ENCODE data around the gene TIPARP.
"Not testable (repeated sequence)": the region's sequence is repeated elsewhere in the genome, so short reads cannot be mapped to it uniquely, and the experiment has no call there.

Gene TIPARP

DNA sequence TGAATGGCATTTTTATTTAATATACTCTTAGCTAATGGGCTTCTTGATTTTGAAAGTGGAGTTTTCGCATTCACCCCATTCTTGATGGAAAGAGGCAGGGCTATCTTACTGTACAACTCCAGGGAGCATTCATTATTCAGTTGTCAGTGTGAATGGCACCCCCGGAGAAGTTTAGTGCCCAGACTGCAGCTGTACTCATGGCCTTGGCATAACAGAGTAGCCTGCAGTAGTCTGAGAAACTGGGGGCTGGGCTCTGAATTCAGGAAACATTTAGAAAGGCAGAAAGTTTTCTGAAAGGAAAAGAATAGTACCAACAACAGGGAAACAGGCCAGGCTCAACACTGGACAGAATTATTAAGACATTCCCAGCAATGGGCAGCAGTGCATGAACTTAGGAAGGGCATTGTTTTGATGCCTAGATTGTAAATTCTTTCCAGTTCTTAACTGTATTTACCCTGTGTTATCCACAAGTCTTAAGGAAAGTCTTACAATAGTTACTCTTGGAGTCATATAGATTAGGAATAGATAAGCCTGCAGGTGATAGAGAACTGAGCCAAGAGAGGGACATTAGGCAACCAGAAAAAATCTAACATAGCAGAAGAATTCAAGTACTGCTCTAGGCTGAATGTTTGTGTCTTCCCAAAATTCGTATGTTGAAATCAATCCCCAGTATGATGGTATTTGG, 44.4 kb downstream of the TIPARP start:
- DNase-seq = no peak

DNA sequence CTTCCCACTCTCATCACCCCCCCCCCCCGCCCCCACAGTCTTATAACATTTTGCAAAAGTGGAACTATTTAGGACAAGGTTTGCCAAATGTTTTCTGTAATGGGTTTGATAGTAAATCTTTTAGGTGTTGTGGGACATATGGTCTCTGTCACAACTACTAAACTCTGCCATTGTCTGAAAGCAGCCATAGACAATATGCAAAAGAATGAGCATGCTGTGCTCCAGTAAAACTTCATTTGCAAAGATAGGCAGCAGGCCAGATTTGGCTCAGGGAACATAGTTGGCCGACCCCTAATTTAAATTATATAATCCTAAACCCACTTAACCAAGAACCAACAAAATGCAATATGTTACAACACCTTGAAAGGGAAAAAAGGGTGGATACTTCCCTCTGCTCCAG, 46.4 kb downstream of the TIPARP start:
- peak; percentile 34 for DNase-seq

DNA sequence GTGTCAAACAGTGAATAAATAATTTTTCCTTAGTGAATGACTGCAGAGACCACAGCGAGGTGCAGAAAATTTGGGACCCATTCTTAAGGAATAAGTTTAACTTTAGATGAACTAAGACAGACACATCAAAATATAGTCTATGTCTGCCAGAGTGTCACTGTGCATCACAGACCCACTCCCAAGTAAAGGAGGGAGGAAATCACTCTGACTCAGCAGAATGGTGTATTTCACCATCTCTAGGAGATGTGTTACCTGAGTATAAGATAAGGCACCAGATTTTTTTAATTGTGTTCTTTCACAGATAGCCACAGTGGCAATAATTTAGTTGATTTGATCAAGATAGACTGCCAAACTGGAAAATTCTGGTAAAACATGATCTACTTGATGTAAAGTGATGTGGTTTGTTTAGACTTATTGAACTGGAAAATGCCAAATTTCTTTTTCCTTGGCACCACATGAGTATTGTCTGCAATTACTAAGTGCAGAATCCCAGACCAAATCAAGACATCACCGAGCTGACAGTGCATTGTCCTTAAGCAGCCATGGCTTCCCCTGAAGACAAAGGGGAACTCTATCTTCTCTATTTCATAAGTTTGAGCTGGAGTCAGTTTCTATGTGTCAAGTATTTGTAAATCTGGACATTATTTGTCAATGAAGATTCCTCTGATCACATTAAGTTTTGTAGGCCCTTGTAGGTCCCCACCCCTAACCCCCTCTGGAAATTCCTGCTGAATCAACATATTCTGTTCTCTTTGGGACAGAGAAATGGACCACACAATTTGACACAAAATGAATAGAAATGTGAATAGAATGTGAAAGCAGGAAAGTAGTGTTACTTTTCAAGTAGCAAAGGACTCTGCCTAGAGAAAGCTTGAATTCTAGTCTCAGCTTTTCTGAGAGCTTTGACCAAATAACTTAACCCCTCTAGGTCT, 47.6 kb downstream of the TIPARP start:
- no peak for DNase-seq

DNA sequence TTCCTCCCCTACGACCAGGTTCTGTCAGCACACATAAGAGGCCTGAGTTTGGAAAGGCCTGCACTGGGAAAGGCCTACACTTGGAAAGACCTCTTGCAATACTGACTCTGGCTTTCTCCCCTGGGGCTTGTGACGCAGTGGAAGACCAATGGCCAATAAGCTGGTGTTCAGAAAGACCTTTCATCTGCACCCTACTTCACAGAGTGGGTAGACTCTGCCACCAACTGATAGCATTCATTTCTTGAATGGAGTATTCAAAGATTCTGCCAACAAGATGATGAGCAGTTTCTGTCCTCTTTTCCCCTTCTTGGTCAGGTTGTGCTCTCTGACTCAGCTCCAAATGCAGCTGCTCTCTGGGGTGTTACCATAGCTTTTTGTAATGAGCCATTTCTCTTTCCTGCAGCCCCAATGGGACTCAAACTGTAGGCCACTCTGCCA, 48.8 kb downstream of the TIPARP start:
- peak; percentile 4 for DNase-seq

DNA sequence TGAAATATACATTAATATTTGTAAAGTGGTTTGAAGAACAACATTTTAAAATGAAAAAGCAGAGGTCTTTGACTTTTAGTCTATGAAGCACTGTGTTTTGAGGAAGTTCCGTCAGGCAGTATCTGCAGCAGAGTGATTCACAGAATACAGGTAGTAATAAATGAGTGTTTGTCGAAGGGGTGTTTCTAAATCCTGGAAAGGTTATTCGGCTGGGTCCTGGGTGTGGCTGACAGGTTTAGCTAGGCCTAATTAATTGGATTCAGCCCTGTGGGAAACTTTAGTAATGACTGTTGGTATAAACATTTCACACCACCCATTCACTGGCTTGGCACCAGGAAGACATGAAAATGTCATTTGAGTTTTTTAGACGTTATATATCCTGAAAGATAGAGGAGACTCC, 51.3 kb downstream of the TIPARP start:
- DNase-seq = peak; percentile 91

DNA sequence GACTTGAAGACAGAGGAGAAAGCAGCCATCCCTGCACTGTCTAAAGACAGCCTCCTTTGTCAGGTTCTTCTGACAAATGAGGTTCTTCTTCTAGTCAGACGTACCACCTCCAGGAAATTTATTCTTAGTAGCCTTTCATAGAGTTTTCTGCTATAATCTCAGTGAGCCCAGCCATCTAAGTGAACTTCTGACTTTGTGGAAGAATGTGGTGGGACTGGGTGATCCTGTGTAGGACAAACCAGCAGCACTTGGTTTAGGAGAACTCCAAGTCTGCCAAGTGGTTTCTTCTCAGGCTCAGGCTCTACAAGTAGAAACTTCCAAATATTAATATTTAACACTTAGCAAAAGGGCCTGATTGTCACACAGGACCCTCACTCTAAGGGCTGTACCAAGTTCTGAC, 52.1 kb downstream of the TIPARP start:
- no peak for DNase-seq

DNA sequence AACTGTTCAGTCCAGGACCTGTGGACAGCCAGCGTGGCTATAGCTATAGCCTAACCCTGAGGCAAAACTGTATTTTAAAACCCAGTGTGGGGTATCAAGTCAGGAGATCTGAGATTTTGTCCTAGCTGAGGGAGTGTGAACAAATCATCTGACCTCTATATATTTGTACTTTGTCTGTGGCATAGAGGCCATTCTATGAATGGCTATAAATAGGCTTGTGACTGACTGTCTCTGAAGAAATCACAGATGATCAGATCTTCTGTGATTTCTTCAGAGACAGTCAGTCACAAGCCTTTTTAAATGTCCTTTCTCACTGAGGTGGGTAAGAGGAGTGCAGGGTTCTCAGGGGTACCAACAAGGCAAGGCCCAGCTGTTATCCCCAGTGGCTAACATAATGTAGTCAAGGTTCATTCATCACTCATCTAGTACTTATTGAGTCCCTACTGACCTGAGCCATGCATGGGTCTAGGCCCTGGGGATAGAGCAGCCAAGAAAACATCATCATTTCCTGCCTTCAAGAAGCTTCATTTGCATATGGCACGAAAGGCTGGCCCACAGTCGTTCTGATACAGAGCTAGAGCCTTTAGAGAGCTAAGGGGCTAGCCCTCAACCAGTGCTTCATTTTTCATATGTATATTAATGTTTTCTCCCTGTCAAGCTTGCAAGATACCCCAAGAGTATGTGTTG, 53.3 kb downstream of the TIPARP start:
- DNase-seq = peak; percentile 60

DNA sequence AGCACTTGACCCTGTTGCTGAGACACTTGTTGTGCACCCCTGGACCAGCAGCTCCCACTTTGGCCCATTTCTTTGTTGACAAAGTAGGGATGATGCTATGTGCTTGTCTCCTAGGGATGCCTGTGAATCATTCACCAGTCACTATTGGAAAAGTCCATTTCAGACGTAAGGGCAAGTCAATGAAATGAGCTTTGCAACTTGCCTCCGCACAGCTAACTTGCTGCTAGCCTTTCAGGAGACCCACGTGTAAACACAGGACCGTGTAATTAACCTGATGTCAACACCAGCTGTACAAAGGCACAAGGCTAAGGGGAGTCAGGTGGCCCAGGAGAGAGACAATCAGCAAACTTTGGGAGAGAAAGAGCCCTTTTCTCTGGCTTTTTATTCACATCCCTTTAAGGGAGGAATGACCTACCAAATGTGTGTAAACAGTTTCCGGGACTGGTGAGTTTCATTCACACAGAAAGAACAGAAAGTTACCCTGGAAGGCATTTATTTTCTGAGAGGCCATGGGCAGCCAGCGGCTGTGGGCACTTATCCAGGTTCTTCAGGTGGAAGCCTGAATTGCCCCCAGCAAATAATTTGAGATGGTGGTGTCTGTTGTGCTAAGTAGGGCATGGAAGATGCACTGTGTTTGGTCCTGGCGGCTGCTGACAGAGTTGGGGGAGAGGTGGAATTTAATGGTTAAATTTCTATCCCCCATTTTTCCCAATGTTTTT, 54.0 kb downstream of the TIPARP start:
- peak; percentile 95 for DNase-seq

DNA sequence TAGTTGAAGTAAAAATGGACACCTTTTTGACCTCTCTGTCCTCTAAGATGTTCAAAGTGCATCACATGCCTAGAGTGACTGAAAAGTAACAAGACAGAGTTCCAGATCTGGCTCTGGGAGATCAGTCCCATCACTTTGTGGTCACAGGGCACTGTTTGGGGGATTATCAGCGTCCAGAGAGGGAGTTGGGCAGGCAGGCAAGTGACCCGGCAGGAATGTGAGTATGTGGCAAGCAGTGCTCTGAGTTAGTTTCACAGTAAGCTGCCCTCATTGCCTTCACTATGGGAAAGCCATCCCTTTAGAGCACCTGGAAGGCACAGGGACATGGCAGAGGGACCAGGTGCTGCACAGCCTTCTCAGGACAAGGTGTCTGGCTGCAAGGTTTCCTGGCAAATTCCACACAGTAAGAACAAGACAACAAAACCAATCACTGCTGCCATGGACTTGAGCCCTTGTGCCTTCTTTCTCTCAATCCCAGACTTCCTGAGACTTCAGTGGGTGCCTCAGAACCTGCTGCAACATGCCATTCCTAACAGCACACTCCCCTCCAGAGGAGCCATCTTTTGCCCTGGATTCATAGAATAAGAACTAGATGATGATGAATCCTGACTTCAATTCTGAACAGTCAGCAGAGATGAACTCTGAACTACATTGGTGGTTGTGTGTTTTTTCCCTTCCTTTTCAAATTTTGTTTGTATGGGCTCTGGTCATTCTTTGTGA, 55.2 kb downstream of the TIPARP start:
- DNase-seq = peak; percentile 24

DNA sequence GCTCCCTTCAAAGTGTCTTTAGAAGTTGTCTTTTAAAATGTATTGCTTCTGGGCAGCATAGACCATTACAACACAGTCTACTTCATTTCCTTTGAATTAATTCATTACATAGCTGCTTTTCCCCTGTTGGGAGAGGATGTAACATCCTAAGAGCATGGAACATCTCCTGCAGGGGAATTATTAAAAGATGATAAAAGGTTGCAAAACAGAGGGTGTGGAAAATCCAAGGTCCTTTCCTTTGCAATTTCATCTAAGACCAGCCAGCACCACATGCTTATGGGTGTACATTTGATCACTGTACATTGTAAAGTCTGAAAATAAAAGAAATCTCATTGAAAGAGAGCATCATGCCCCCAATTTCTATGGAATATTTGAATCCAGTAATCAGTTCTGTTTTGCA, 57.4 kb downstream of the TIPARP start:
- no peak for DNase-seq

DNA sequence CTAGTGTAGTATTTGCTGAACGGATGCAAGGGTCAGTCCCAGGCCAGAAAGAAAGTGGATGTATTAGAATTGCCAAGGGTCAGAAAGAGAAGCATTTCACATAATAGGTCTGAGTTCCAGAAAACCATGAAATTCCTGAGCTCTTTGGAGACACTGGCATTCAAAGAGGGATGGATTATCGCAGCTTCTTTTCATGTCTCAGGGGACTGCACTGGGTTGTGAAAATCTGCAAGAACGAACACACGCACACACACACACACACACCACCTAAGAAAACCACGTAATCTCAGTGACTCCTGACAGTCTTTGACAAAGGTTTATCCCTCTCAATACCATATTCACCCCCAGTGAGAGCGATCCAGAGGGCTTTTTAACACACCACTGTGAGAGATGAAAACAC, 57.9 kb downstream of the TIPARP start:
- no peak for DNase-seq

DNA sequence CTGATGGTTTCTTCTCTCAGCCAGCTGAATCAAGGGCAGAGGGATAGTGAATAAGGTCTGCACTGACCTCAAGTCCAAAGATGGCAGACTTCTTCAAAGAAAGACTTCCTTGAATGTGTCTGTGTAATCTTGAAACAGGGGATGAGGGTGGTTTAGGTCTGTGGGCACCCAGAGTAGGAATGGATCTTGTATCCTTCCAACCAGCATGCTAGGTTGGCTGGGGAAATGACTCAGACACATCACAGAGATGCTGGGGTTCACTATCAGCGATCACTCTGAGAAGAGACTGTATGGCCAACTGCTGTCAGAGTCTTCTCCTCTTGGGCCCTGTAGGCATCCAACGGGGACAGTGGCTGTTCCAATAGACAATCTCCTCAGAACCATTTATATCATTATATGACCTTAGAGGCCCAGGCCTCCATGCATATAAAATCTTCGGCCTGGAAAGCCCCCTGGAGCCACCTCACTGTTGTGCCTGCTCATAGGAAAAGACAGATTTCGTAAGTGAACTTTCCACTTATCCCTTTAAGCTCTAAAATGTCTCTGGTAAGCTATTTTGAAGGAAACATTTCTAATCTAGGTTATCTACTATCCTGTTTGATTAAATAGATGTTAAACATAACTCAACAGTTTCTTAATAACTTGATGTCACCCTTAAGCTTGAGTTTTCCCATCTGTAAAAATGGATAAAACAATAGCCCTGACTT, 58.5 kb downstream of the TIPARP start:
- DNase-seq = no peak

DNA sequence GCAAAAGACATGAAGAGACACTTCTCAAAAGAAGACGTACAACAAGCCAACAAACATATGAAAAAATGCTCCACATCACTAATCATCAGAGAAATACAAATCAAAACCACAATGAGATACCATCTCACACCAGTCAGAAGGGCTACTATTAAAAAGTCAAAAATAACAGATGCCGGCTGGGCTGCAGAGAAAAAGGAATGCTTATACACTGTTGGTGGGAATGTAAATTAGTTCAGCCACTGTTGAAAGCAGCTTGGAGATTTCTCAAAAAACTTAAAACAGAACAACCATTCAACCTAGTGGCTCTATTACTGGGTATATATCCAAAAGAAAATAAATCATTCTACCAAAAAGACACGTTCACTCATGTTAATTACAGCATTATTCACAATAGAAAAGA, 60.3 kb downstream of the TIPARP start:
- DNase-seq = not testable (repeated sequence)

DNA sequence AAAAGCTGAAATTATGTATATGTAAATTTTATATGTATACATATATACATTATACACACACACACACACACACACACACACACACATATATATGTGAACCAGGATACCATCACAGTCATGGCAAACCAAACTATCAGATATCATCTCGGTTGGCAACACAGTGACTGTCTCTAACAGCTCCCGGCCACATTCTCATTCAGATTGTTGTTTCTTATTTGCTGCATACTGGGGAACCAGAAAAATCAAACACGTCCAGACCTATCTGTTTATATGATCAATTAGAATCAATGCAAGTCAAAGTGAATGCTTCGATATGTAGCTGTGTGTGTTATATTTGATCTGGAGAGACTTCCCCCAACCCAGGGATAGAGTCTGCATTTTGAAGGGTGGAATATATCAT, 61.1 kb downstream of the TIPARP start:
- DNase-seq = no peak

DNA sequence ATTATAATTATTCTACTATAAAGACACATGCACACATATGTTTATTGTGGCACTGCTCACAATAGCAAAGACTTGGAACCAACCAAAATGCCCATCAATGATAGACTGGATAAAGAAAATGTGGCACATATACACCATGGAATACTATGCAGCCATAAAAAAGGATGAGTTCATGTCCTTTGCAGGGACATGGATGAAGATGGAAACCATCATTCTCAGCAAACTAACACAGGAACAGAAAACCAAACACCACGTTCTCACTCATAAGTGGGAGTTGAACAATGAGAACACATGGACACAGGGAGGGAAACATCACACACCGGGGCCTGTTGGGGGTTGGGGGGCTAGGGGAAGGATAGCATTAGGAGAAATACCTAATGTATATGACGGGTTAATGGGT, 62.7 kb downstream of the TIPARP start:
- DNase-seq = not testable (repeated sequence)

DNA sequence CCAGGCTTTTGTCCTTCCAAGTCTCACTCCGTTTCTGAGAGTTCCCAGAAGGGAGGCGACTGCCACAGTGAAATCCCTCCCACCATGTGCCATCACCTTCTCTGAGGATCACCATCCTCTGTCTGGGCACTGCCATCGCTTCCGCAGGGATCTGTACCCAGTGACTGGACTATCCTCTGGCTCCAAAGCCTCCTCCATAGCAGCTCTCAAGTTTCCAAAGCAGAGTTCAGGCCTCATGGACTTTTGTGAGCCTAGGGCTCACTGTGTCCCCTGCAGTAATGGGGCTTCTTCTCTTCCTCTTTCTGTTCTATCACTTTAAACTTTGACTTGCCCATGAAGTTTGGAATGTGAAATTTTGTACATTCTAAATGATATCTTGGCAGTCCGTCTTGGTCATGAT, 63.9 kb downstream of the TIPARP start:
- DNase-seq = no peak

DNA sequence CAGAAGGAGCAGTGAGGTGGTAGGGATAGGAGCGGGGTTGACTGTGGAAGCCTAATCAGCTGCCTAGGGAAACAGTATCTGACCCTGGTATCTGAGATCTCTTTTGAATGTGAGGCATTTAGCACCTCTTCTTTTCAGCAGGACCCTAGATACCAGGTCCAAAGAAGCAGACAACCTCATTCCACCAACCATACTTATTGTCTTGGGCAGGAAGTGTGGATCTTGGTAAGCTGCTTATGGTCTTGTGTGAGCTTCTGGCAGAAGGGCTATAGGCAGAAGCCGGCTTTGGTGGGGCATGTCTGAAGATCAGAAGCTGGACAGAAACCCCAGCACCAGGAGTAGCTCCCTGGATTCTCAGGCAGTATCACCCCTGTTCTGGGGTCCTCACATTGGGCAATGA, 65.6 kb downstream of the TIPARP start:
- no peak for DNase-seq

DNA sequence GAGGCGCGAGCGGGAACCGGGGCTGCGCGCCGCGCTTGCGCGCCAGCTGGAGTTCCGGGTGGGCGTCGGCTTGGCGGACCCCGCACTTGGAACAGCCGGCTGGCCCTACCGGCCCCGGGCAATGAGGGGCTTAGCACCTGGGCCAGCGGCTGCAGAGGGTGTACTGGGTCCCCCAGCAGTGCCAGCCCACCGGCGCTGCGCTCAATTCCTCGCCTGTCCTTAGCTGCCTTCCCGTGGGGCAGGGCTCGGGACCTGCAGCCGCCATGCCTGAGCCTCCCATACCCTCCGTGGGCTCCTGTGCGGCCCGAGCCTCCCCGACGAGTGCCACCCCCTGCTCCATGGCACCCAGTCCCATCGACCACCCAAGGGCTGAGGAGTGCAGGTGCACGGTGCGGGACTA, 66.2 kb downstream of the TIPARP start:
- DNase-seq = not testable (repeated sequence)

DNA sequence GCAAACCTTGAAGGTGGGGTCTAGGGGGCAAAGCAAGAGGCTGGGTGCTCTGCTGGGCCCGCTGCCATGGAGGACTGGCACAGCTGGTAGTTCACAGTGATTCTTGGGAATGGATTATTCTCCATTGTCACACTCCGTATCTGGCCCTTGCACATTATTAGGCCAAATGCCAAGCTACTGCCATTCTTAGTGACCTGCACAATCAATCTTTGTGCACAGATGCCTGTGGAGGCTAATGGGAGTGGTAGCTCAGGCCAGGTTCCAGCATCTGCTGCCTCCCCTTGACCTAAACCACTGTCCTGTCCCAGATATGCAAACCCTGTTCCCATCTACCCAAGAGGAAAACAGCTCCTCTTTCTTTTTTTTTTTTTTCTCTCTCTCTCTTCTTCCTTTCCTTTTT, 67.5 kb downstream of the TIPARP start:
- peak; percentile 77 for DNase-seq

DNA sequence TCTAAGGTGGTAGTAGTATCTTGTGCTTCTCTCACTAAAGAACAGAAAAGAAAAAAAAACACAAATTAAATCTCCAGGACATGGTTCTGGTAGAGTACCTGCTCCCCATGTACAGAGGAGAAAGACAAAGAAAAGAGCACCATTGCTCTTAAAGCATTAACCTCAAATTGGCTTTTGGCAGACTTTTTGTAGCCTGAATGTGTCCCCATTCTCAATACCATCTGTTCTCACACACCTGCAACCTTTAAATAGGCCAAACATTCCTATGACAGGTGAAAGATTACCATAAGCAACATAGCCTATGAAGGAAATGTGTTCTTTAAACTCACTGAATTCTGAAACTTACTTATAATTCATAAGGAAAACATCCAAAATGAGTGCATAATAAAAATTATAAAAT, 68.0 kb downstream of the TIPARP start:
- peak; percentile 85 for DNase-seq

DNA sequence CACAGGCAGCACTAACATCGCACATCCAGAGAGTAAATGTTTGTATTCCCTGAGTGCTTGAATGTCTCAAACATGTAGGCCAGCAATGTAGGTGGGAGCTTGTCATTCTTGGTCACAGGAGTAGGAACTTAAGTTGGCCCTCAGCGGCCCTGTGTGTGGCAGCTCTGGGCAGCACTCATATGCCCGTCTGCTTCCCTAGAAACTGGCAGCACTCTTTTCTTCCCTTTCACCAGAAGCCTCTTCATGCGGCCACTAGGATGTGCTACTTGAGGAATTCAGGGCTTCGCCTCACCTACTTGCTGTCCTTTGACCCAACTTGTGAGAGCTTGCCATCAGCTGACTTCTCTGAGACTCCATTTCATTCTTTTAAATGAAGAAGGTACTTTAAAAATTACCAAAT, 69.5 kb downstream of the TIPARP start:
- DNase-seq = no peak

DNA sequence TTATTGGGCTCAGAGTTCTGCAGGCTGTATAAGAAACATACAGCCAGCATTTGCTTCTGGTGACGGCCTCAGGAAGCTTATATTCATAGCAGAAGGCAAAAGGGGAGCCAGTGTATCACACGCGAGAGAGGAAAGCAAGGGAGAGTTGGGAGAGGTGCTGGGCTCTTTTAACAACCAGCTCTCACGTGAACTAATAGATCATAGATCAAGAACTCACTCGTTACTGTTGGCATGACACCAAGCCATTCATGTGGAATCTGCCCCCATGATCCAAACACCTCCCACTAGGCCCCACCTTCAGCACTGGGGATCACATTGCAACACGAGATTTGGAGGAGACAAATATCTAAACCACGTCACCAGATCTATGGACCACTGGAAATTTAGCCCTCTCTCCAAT, 70.2 kb downstream of the TIPARP start:
- DNase-seq = no peak

Measured in NCI-H69 (cell line).